Neural cell (in vitro differentiated cells): ENCODE measurements around the gene DSCAML1.

Experiments used
- EP300 ChIP-seq: fragments of 450-650 bp; conservative IDR thresholded peaks from 2 replicates; pipeline ENCODE4 v1.6.1; 2014; ENCODE audit warnings: antibody characterized with exemption, mild to moderate bottlenecking, moderate library complexity; ENCODE audit not compliant: poor library complexity, severe bottlenecking
- EZH2 ChIP-seq: fragments of 200-600, 300-800 bp; shearing (Covaris generic), sonication (generic); IDR thresholded peaks from 2 replicates; pipeline ENCODE4 v1.6.1; 2014; ENCODE audit warnings: antibody characterized with exemption, low read length, borderline replicate concordance, mild to moderate bottlenecking; ENCODE audit not compliant: insufficient read depth, poor library complexity, severe bottlenecking
- MXI1 ChIP-seq: fragments of 450-650 bp; conservative IDR thresholded peaks from 2 replicates; pipeline ENCODE4 v1.6.1; 2014; ENCODE audit warnings: antibody characterized with exemption, mild to moderate bottlenecking; ENCODE audit not compliant: poor library complexity, severe bottlenecking
- POLR2AphosphoS5 ChIP-seq: IDR thresholded peaks from 2 replicates; pipeline ENCODE4 v1.6.1; 2012
- SMC3 ChIP-seq: fragments of 450-650 bp; conservative IDR thresholded peaks from 2 replicates; pipeline ENCODE4 v1.6.1; 2014; ENCODE audit warnings: antibody characterized with exemption, mild to moderate bottlenecking, moderate library complexity; ENCODE audit not compliant: poor library complexity
- TF ChIP-seq, protein P1 (sequence below): fragments of 450-650 bp; IDR thresholded peaks from 2 replicates; pipeline ENCODE4 v1.5.1; 2014; ENCODE audit warnings: antibody characterized with exemption, mild to moderate bottlenecking, moderate library complexity; ENCODE audit not compliant: poor library complexity, severe bottlenecking
- TF ChIP-seq, protein P2 (sequence below): IDR thresholded peaks from 2 replicates; pipeline ENCODE4 v1.6.1; 2012; ENCODE audit warnings: borderline replicate concordance

DNA sequence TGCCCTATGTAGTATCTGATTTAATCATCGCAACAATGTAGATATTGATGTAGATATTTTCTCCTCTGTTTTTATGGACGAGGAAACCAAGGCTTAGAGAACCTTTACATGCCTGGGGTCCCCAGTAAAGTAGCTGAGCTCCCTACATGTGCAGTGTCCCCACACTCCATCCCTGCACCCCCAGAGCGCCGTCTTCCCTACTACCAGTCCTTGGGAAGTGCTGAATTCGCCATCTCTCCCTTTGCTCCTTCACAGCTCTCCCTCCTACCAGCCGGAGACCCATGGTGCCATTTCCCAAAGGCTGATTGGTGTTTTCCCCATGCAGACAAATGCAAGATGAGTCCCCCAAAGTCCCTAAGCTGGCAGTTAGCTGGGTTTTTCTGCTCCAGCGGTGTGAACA lies 383.4 kb downstream of the DSCAML1 start:
- TF ChIP-seq, protein P1, sequence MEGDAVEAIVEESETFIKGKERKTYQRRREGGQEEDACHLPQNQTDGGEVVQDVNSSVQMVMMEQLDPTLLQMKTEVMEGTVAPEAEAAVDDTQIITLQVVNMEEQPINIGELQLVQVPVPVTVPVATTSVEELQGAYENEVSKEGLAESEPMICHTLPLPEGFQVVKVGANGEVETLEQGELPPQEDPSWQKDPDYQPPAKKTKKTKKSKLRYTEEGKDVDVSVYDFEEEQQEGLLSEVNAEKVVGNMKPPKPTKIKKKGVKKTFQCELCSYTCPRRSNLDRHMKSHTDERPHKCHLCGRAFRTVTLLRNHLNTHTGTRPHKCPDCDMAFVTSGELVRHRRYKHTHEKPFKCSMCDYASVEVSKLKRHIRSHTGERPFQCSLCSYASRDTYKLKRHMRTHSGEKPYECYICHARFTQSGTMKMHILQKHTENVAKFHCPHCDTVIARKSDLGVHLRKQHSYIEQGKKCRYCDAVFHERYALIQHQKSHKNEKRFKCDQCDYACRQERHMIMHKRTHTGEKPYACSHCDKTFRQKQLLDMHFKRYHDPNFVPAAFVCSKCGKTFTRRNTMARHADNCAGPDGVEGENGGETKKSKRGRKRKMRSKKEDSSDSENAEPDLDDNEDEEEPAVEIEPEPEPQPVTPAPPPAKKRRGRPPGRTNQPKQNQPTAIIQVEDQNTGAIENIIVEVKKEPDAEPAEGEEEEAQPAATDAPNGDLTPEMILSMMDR = no peak
- TF ChIP-seq MXI1 = no peak
- no peak for TF ChIP-seq SMC3
- TF ChIP-seq, protein P2, sequence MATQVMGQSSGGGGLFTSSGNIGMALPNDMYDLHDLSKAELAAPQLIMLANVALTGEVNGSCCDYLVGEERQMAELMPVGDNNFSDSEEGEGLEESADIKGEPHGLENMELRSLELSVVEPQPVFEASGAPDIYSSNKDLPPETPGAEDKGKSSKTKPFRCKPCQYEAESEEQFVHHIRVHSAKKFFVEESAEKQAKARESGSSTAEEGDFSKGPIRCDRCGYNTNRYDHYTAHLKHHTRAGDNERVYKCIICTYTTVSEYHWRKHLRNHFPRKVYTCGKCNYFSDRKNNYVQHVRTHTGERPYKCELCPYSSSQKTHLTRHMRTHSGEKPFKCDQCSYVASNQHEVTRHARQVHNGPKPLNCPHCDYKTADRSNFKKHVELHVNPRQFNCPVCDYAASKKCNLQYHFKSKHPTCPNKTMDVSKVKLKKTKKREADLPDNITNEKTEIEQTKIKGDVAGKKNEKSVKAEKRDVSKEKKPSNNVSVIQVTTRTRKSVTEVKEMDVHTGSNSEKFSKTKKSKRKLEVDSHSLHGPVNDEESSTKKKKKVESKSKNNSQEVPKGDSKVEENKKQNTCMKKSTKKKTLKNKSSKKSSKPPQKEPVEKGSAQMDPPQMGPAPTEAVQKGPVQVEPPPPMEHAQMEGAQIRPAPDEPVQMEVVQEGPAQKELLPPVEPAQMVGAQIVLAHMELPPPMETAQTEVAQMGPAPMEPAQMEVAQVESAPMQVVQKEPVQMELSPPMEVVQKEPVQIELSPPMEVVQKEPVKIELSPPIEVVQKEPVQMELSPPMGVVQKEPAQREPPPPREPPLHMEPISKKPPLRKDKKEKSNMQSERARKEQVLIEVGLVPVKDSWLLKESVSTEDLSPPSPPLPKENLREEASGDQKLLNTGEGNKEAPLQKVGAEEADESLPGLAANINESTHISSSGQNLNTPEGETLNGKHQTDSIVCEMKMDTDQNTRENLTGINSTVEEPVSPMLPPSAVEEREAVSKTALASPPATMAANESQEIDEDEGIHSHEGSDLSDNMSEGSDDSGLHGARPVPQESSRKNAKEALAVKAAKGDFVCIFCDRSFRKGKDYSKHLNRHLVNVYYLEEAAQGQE = no peak
- TF ChIP-seq POLR2AphosphoS5 = no peak
- TF ChIP-seq EP300 = no peak
- TF ChIP-seq EZH2 = no peak
